GM21381 (cell line): Measurements from ENCODE around the gene BICD1.

ENCODE experiments used
- ATAC-seq: cut with Tn5 transposase; IDR thresholded peaks from one replicate; pipeline ENCODE4 v1.9.1; 2021; ENCODE audit warnings: mild to moderate bottlenecking, moderate library complexity; ENCODE audit not compliant: unreplicated experiment

The BICD1 gene

DNA sequence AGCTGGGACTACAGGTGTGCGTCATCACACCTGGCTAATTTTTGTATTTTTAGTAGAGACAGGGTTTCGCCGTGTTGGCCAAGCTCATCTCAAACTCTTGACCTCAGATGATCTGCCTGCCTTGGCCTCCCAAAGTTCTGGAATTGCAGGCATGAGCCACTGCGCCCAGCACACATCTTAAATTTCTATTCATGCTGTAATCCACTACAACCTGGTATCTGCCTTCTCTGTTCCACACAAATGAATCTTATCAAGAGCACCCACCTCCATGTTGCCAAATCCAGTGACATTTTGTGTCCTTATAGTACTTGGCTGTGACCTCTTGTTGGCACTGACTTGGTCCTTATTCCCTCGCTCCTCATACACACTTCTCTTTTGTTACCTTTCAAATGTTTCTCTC is 5.8 kb upstream of the BICD1 start:
- no peak for ATAC-seq

- no peak for ATAC-seq
These were observed 4.4 kb upstream of the BICD1 start for GRCh38 chr12:32102234-32102633.

GRCh38 chr12:32104572-32105355 is 1.9 kb upstream of the BICD1 start:
- no peak for ATAC-seq

- ATAC-seq: no peak
These were observed 596 bp upstream of the BICD1 start for GRCh38 chr12:32105986-32106516.

- ATAC-seq: no peak
These were observed 966 bp downstream of the BICD1 start for GRCh38 chr12:32107359-32108267.

DNA sequence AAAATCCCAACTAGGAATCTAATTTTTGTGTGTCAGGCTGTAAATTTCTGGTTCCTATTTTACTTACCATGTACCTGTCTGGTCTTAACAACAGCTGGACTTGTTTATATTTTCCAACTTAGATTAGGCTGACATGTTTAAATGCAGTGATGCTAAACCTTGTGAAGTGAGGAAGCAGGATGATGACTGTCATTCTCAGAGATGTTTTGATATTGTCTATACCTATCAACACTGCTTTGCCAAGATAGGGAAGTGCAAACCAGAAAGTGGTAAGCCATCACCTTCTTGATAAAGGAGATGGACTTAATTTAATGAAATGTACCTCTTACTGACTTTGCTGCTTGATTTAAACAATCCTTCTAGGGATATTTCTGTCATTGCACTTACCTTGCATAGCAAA is 2.1 kb downstream of the BICD1 start:
- no peak for ATAC-seq

- no peak for ATAC-seq
These were observed 3.8 kb downstream of the BICD1 start for GRCh38 chr12:32110417-32110816.

DNA sequence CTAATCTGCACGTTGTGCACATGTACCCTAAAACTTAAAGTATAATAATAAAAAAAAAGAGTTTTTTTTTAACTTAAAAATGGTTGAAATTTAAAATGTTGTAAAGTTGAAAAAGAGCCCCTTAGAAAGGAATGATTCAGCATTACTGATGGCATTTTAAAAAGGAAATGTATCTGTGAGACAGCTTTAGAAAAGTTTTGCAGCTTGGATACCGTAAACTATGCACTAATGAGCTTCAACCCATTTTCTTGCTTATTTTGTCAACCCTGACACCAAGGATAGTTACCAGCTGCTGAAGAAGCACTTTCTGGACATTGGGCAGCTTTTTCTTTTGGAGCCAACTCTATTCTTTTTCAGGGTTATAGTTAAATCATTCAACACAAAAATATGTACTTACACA is 4.3 kb downstream of the BICD1 start:
- no peak for ATAC-seq

DNA sequence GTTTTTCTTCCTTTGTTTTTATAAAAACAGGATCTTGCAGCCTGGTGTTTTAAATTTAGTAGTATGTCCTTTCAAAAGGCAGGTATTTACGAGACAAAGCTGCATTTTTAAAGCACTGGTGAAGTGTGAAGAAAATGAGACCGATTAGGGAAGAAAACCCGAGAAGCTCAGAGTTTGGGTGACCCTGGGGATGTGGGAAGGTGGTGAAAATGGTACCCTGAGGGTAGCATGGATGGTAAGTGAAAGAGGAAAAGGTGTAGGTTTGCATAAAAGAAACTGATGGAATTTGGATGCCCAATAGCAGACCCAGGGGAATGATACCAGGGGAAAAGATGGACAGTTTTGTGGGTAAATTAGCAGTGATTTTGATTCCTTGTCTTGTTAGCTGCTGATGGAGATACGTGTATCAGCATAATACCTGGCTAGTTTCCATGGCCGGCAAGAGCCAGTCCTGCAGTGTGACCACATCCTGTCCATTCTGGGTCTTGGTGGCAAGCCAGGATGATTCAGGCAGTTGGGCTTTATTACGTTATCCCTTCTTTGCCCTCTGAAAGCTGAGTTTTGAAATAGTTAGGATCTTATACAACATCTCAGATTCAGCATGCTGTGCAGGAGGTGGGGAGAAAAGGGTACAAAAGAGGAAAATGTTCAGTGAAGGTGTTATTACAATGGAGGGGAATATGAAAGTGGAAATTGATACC is 8.9 kb downstream of the BICD1 start:
- ATAC-seq: no peak

GRCh38 chr12:32116897-32117296 is 10.2 kb downstream of the BICD1 start:
- ATAC-seq: no peak

DNA sequence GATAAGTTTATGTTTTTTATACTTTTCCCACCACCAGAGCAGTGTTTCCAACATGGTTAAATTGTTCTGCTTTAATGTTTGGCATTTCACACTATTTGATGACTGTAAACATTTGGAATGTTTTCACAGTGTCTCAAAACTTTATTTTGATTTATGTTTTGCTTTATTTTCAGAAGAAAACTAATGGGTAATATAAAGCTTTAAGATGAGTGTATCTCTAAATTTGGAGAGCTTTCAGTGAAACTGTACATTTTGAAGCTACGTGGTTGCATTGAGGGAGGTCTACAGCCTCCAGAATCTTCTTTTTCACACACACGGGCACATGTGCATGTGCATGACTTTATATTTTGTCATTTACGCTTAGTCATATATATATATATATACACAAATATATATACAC is 10.7 kb downstream of the BICD1 start:
- ATAC-seq: no peak

GRCh38 chr12:32118806-32119205 is 12.2 kb downstream of the BICD1 start:
- ATAC-seq: no peak

- peak; percentile 85 for ATAC-seq
These were observed 13.8 kb downstream of the BICD1 start for GRCh38 chr12:32120419-32120818.

DNA sequence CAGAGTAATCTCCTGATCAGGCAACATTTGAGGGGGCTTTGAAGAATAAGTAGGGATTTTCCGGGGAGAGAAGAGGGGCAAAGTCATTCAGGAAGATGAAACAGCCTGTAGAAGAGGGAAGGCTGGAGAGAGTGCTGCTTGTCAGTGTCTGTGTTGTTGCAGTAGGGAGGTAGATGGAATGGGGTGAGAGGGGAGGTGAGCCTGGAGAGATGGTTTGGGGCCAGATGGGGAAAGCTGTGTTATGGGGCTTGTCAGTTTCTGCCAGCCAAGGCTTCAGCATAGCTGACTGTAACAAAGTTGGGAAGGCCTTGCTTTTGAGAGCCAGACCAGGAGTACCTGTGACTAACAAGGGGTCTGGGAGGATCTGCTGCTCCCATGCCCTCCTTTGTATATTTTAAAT is 18.0 kb downstream of the BICD1 start:
- ATAC-seq: no peak

GRCh38 chr12:32125455-32126084 is 18.9 kb downstream of the BICD1 start:
- ATAC-seq: no peak

DNA sequence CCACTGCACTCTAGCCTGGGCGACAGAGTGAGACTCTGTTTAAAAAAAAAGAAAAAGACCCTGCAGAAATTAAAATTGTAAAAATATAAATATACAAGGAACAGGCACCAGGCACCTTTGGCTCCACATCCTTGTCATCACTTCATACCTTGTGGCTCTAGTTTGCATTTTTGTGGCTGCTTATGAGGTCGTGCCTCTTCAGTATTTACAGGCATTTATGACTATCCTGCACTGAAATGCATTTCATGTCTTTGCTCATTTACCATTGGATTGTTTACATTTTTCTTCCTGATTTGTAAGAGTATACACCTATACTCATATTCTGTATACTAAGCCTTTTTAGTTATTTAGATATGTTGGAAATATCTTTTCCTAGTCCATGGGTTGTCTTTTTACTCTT is 20.1 kb downstream of the BICD1 start:
- ATAC-seq: no peak

DNA sequence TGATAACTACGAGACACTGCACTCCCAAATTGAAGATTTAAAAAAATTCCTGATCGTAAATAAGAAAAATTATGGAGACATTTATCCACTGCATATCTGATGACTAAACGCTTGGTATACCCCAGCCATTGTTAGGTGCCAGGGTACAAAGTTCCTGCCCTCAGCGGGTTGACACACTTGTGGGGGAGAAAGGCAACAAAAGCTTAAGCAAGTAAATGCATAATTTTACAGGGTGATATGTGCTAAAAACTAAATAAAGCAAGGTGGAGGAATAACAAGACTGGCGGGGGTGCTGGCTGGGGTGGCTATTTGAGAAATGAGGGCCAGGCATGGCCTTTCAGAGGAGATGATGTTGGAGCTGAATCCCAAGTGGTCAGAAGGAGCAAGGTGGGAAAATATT is 25.0 kb downstream of the BICD1 start:
- no peak for ATAC-seq

DNA sequence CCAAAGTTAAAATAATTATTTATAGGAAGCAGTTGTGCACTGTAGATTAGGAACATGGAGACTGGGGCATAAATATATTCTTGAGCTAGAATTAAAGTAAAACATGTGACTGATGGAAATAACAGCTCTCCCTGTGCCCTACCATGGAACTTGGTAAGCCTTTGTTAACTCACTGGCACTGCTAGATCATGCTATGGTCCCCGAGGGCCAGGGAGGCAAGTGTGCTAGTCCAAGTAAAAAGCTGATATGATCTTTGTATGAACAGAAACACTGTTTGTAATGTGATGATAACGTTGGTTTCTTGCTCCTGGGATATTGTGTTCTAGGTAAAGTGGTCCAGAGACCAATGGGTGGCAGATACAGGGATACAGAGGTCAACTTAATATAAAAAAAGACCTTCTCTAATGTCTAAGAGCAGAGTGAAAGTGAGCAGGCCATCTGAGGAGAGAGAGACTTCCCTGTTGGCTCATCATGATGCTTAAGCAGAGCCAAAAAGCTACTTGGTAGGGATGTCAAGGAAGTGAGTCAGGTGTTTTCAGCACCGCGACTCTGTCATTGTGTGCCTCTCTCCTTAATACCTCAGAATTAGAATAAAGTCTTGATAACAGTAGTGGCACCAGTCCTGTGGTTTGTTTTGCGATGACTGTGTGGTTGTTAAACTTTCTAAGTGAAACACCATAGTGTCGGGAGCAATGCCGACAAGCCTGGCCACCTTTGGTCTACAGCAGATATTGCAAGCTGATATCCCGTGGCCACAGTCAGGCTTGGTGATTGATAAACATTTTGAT is 27.6 kb downstream of the BICD1 start:
- ATAC-seq: peak; percentile 59

DNA sequence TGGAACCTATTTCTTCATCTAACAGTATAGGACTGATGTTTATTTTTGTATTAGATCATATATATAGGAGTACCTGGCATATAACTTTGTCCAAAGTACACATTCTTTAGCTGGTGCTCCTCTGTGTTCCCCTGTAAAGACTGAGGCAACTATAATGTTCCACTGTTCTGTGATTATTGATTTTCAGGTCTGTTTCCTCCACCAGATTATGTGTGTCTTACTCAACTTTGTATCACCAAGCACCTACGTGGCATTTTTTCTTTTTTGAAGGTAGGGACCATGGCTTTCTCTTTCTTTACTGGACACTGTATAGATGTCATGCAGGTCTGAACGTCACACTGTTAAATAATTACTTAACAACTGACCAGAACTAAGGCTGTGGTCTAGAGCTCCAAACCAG is 29.3 kb downstream of the BICD1 start:
- no peak for ATAC-seq

DNA sequence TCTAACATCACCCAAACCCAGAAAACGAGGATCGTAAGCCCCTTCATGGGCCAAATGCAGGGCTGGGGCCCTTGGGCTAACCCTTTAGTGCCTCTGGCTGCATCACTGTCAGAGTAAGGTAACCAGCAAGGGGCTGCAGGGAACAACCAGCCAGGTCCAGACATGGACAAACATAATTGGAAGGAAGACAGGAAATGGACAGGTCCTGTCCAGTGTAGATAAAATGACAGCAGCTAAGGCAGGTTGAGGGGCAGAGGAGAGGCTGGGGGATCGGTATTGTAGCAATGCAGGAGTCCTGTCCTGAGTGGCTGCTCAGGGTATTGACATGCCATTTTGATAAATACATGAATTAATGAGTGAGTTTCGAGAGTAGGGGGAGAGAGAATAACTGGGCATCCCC is 29.8 kb downstream of the BICD1 start:
- no peak for ATAC-seq
